ENCODE measurements around the gene RFTN1.
"Not testable (repeated sequence)": the region's sequence is repeated elsewhere in the genome, so short reads cannot be mapped to it uniquely, and the experiment has no call there.

RFTN1 gene

GRCh38 chr3:16506884-16507577 is 6.5 kb downstream of the RFTN1 start:
- FAIRE-seq: no peak

- FAIRE-seq: no peak
Observed at GRCh38 chr3:16506451-16506850, 7.0 kb downstream of the RFTN1 start.

- no peak for FAIRE-seq
Observed at GRCh38 chr3:16504692-16505091, 8.8 kb downstream of the RFTN1 start.

- no peak for FAIRE-seq
Observed at GRCh38 chr3:16504242-16504641, 9.3 kb downstream of the RFTN1 start.

GRCh38 chr3:16503191-16503776 is 10.2 kb downstream of the RFTN1 start:
- FAIRE-seq: no peak

- FAIRE-seq: no peak
Observed at GRCh38 chr3:16502347-16502908, 11.1 kb downstream of the RFTN1 start.

GRCh38 chr3:16501376-16501775 is 12.1 kb downstream of the RFTN1 start:
- no peak for FAIRE-seq

- no peak for FAIRE-seq
Observed at GRCh38 chr3:16500911-16501310, 12.6 kb downstream of the RFTN1 start.

GRCh38 chr3:16500093-16500492 is 13.4 kb downstream of the RFTN1 start:
- FAIRE-seq: no peak

GRCh38 chr3:16499351-16499750 is 14.1 kb downstream of the RFTN1 start:
- FAIRE-seq: no peak

GRCh38 chr3:16498130-16498890 is 15.2 kb downstream of the RFTN1 start:
- FAIRE-seq: no peak

GRCh38 chr3:16496408-16497222 is 16.9 kb downstream of the RFTN1 start:
- no peak for FAIRE-seq

GRCh38 chr3:16496008-16496407 is 17.5 kb downstream of the RFTN1 start:
- no peak for FAIRE-seq

- FAIRE-seq: no peak
Observed at GRCh38 chr3:16494814-16495431, 18.6 kb downstream of the RFTN1 start.

GRCh38 chr3:16494094-16494493 is 19.4 kb downstream of the RFTN1 start:
- FAIRE-seq: no peak

- FAIRE-seq: no peak
Observed at GRCh38 chr3:16490062-16490619, 23.4 kb downstream of the RFTN1 start.

- FAIRE-seq: not testable (repeated sequence)
Observed at GRCh38 chr3:16489326-16490061, 24.0 kb downstream of the RFTN1 start.

GRCh38 chr3:16488637-16489036 is 24.9 kb downstream of the RFTN1 start:
- FAIRE-seq: no peak

- FAIRE-seq: no peak
Observed at GRCh38 chr3:16487511-16488175, 25.9 kb downstream of the RFTN1 start.

- FAIRE-seq: no peak
Observed at GRCh38 chr3:16486951-16487480, 26.5 kb downstream of the RFTN1 start.

All from endometrium (tissue), 2 donors.